ENCODE results near the gene NXN. TPM values are rescaled to one million over a fixed set of nuclear protein-coding genes. Genes with fewer than 3 reads are reported as not detected.
"Not testable (repeated sequence)": the region's sequence is repeated elsewhere in the genome, so short reads cannot be mapped to it uniquely, and the experiment has no call there.

The NXN gene
- total and polyA plus RNA-seq, 9 donors = 36.8 to 58.9 (median 54.1) TPM

GRCh38 chr17:824378-824777, 155.2 kb downstream of the NXN start:
- H3K4me1 ChIP-seq (ENCODE audit: control insufficient read depth, insufficient read depth, low read length) = no peaks in the 10 kb centered on the region
- H3K36me3 ChIP-seq (ENCODE audit: control insufficient read depth, insufficient read depth, low read length) = peaks cover 41% of the 10 kb centered on the region
- H3K27ac ChIP-seq (ENCODE audit: low read length) = no peak overlapping the region
- no peaks in the 10 kb centered on the region for H3K27me3 ChIP-seq (ENCODE audit: control insufficient read depth, insufficient read depth, low read length)
- no peaks in the 10 kb centered on the region for H3K9me3 ChIP-seq (replicated peaks; ENCODE audit: control insufficient read depth, low read depth, low read length)
- 77% methylated on average over 9 of the region's 16 CpGs for WGBS (ENCODE audit: insufficient coverage)
- H3K4me3 ChIP-seq (ENCODE audit: low read length) = no peak overlapping the region
- peak; percentile 67 for DNase-seq

GRCh38 chr17:823501-823902, 156.1 kb downstream of the NXN start:
- Histone ChIP-seq H3K4me3 (ENCODE audit: low read length) (no peak overlapping the region), H3K27me3 (ENCODE audit: control insufficient read depth, insufficient read depth, low read length) (no peaks in the 10 kb centered on the region), H3K4me1 (ENCODE audit: control insufficient read depth, insufficient read depth, low read length) (no peaks in the 10 kb centered on the region), H3K36me3 (ENCODE audit: control insufficient read depth, insufficient read depth, low read length) (peaks cover 48% of the 10 kb centered on the region), H3K9me3 (replicated peaks; ENCODE audit: control insufficient read depth, low read depth, low read length) (no peaks in the 10 kb centered on the region), H3K27ac (ENCODE audit: low read length) (no peak overlapping the region)
- WGBS (ENCODE audit: insufficient coverage) = 90% methylated on average over 7 of the region's 9 CpGs
- DNase-seq = no peak

GRCh38 chr17:819251-819650, 160.3 kb downstream of the NXN start:
- H3K27me3 ChIP-seq (ENCODE audit: control insufficient read depth, insufficient read depth, low read length) = no peaks in the 10 kb centered on the region

GRCh38 chr17:814371-814770, 165.2 kb downstream of the NXN start:
- Histone ChIP-seq H3K9me3 (replicated peaks; ENCODE audit: control insufficient read depth, low read depth, low read length) (no peaks in the 10 kb centered on the region), H3K27me3 (ENCODE audit: control insufficient read depth, insufficient read depth, low read length) (no peaks in the 10 kb centered on the region), H3K4me3 (ENCODE audit: low read length) (no peak overlapping the region), H3K36me3 (ENCODE audit: control insufficient read depth, insufficient read depth, low read length) (peaks cover 57% of the 10 kb centered on the region), H3K27ac (ENCODE audit: low read length) (no peak overlapping the region), H3K4me1 (ENCODE audit: control insufficient read depth, insufficient read depth, low read length) (no peaks in the 10 kb centered on the region)
- 87% methylated on average over 19 of the region's 20 CpGs for WGBS (ENCODE audit: insufficient coverage)
- DNase-seq = no peak

More at GRCh38 chr17:819251-819650, 160.3 kb downstream of the NXN start:
- H3K4me1 ChIP-seq (ENCODE audit: control insufficient read depth, insufficient read depth, low read length) = no peaks in the 10 kb centered on the region
- no peak overlapping the region for H3K4me3 ChIP-seq (ENCODE audit: low read length)
- H3K36me3 ChIP-seq (ENCODE audit: control insufficient read depth, insufficient read depth, low read length) = peaks cover 62% of the 10 kb centered on the region
- no peak overlapping the region for H3K27ac ChIP-seq (ENCODE audit: low read length)
- no peak for DNase-seq
- 93% methylated on average over 16 of the region's 19 CpGs for WGBS (ENCODE audit: insufficient coverage)
- no peaks in the 10 kb centered on the region for H3K9me3 ChIP-seq (replicated peaks; ENCODE audit: control insufficient read depth, low read depth, low read length)

GRCh38 chr17:812638-813204, 166.9 kb downstream of the NXN start:
- DNase-seq = no peak
- no peaks in the 10 kb centered on the region for H3K9me3 ChIP-seq (replicated peaks; ENCODE audit: control insufficient read depth, low read depth, low read length)
- no peak overlapping the region for H3K4me3 ChIP-seq (ENCODE audit: low read length)
- no peaks in the 10 kb centered on the region for H3K4me1 ChIP-seq (ENCODE audit: control insufficient read depth, insufficient read depth, low read length)
- 89% methylated on average over 10 of the region's 14 CpGs for WGBS (ENCODE audit: insufficient coverage)
- no peak overlapping the region for H3K27ac ChIP-seq (ENCODE audit: low read length)
- H3K27me3 ChIP-seq (ENCODE audit: control insufficient read depth, insufficient read depth, low read length) = no peaks in the 10 kb centered on the region
- peaks cover 49% of the 10 kb centered on the region for H3K36me3 ChIP-seq (ENCODE audit: control insufficient read depth, insufficient read depth, low read length)

- no peak overlapping the region for H3K4me3 ChIP-seq (ENCODE audit: low read length)
- H3K4me1 ChIP-seq (ENCODE audit: control insufficient read depth, insufficient read depth, low read length) = no peaks in the 10 kb centered on the region
- no peak for DNase-seq
- no peaks in the 10 kb centered on the region for H3K27me3 ChIP-seq (ENCODE audit: control insufficient read depth, insufficient read depth, low read length)
- no peak overlapping the region for H3K27ac ChIP-seq (ENCODE audit: low read length)
- no peaks in the 10 kb centered on the region for H3K9me3 ChIP-seq (replicated peaks; ENCODE audit: control insufficient read depth, low read depth, low read length)
- H3K36me3 ChIP-seq (ENCODE audit: control insufficient read depth, insufficient read depth, low read length) = peaks cover 45% of the 10 kb centered on the region
- WGBS (ENCODE audit: insufficient coverage) = 63% methylated on average over 28 of the region's 29 CpGs
These were observed 168.4 kb downstream of the NXN start for GRCh38 chr17:811051-811784.

- Histone ChIP-seq H3K4me3 (ENCODE audit: low read length) (no peak overlapping the region), H3K9me3 (replicated peaks; ENCODE audit: control insufficient read depth, low read depth, low read length) (no peaks in the 10 kb centered on the region), H3K27ac (ENCODE audit: low read length) (no peak overlapping the region), H3K27me3 (ENCODE audit: control insufficient read depth, insufficient read depth, low read length) (no peaks in the 10 kb centered on the region), H3K36me3 (ENCODE audit: control insufficient read depth, insufficient read depth, low read length) (peaks cover 43% of the 10 kb centered on the region), H3K4me1 (ENCODE audit: control insufficient read depth, insufficient read depth, low read length) (peaks cover 5% of the 10 kb centered on the region)
- 85% methylated on average over 28 of the region's 28 CpGs for WGBS (ENCODE audit: insufficient coverage)
- no peak for DNase-seq
These were observed 171.9 kb downstream of the NXN start for GRCh38 chr17:807523-808294.

GRCh38 chr17:806781-807522, 172.6 kb downstream of the NXN start:
- DNase-seq = no peak
- Histone ChIP-seq H3K4me3 (ENCODE audit: low read length) (no peak overlapping the region), H3K27me3 (ENCODE audit: control insufficient read depth, insufficient read depth, low read length) (no peaks in the 10 kb centered on the region), H3K4me1 (ENCODE audit: control insufficient read depth, insufficient read depth, low read length) (peaks cover 5% of the 10 kb centered on the region), H3K9me3 (replicated peaks; ENCODE audit: control insufficient read depth, low read depth, low read length) (no peaks in the 10 kb centered on the region), H3K36me3 (ENCODE audit: control insufficient read depth, insufficient read depth, low read length) (peaks cover 43% of the 10 kb centered on the region), H3K27ac (ENCODE audit: low read length) (no peak overlapping the region)
- 81% methylated on average over 24 of the region's 33 CpGs for WGBS (ENCODE audit: insufficient coverage)

GRCh38 chr17:806346-806745, 173.2 kb downstream of the NXN start:
- no peak for DNase-seq
- H3K36me3 ChIP-seq (ENCODE audit: control insufficient read depth, insufficient read depth, low read length) = peaks cover 44% of the 10 kb centered on the region
- H3K9me3 ChIP-seq (replicated peaks; ENCODE audit: control insufficient read depth, low read depth, low read length) = no peaks in the 10 kb centered on the region
- H3K4me3 ChIP-seq (ENCODE audit: low read length) = no peak overlapping the region
- no peak overlapping the region for H3K27ac ChIP-seq (ENCODE audit: low read length)
- WGBS (ENCODE audit: insufficient coverage) = 55% methylated on average over 7 of the region's 13 CpGs
- peaks cover 5% of the 10 kb centered on the region for H3K4me1 ChIP-seq (ENCODE audit: control insufficient read depth, insufficient read depth, low read length)
- no peaks in the 10 kb centered on the region for H3K27me3 ChIP-seq (ENCODE audit: control insufficient read depth, insufficient read depth, low read length)

- not testable (repeated sequence) for H3K4me1 ChIP-seq (ENCODE audit: control insufficient read depth, insufficient read depth, low read length); H3K27ac ChIP-seq (ENCODE audit: low read length); H3K4me3 ChIP-seq (ENCODE audit: low read length); H3K27me3 ChIP-seq (ENCODE audit: control insufficient read depth, insufficient read depth, low read length); H3K9me3 ChIP-seq (replicated peaks; ENCODE audit: control insufficient read depth, low read depth, low read length); DNase-seq
- WGBS (ENCODE audit: insufficient coverage) = 91% methylated on average over 10 of the region's 23 CpGs
- H3K36me3 ChIP-seq (ENCODE audit: control insufficient read depth, insufficient read depth, low read length) = peaks cover 47% of the 10 kb centered on the region
These were observed 173.7 kb downstream of the NXN start for GRCh38 chr17:805886-806285.

All from muscle of leg (tissue), 11 donors.